GM19463 (cell line): ENCODE measurements around the gene PPIAL4G.
"Not testable (repeated sequence)": the region's sequence is repeated elsewhere in the genome, so short reads cannot be mapped to it uniquely, and the experiment has no call there.

ENCODE experiments used
- ATAC-seq: cut with Tn5 transposase; IDR thresholded peaks from one replicate; pipeline ENCODE4 v1.9.1; 2021; ENCODE audit warnings: mild to moderate bottlenecking, moderate library complexity; ENCODE audit not compliant: unreplicated experiment

Gene PPIAL4G

GRCh38 chr1:148483029-148483428 lies at the start of gene PPIAL4G:
PPIAL4G (minus strand) TSS chr1:148483302; CDS start chr1:148483252, 50 bp downstream.
- ATAC-seq: not testable (repeated sequence)

GRCh38 chr1:148532158-148532557 lies 49.1 kb upstream of the PPIAL4G start:
- ATAC-seq: not testable (repeated sequence)

- ATAC-seq: not testable (repeated sequence)
Observed at GRCh38 chr1:148529101-148529567, 46.0 kb upstream of the PPIAL4G start.

- not testable (repeated sequence) for ATAC-seq
Observed at GRCh38 chr1:148528591-148528990, 45.5 kb upstream of the PPIAL4G start.

GRCh38 chr1:148526587-148526986 lies 43.5 kb upstream of the PPIAL4G start:
- not testable (repeated sequence) for ATAC-seq

GRCh38 chr1:148523205-148524144 lies 40.4 kb upstream of the PPIAL4G start:
- ATAC-seq: peak; percentile 3

GRCh38 chr1:148522561-148523204 lies 39.6 kb upstream of the PPIAL4G start:
- peak; percentile 71 for ATAC-seq

GRCh38 chr1:148522072-148522471 lies 39.0 kb upstream of the PPIAL4G start:
- ATAC-seq: peak; percentile 49

GRCh38 chr1:148514310-148514709 lies 31.2 kb upstream of the PPIAL4G start:
- ATAC-seq: not testable (repeated sequence)

GRCh38 chr1:148512571-148513184 lies 29.6 kb upstream of the PPIAL4G start:
- ATAC-seq: not testable (repeated sequence)

- ATAC-seq: not testable (repeated sequence)
Observed at GRCh38 chr1:148493933-148494332, 10.8 kb upstream of the PPIAL4G start.

- ATAC-seq: not testable (repeated sequence)
Observed at GRCh38 chr1:148481134-148481533, 2.0 kb downstream of the PPIAL4G start.

GRCh38 chr1:148459694-148460093 lies 23.4 kb downstream of the PPIAL4G start:
- not testable (repeated sequence) for ATAC-seq

GRCh38 chr1:148458901-148459581 lies 24.1 kb downstream of the PPIAL4G start:
- not testable (repeated sequence) for ATAC-seq

GRCh38 chr1:148458398-148458797 lies 24.7 kb downstream of the PPIAL4G start:
- ATAC-seq: not testable (repeated sequence)

- ATAC-seq: not testable (repeated sequence)
Observed at GRCh38 chr1:148452845-148453244, 30.3 kb downstream of the PPIAL4G start.

- ATAC-seq: not testable (repeated sequence)
Observed at GRCh38 chr1:148439654-148440325, 43.3 kb downstream of the PPIAL4G start.

GRCh38 chr1:148435406-148435805 lies 47.7 kb downstream of the PPIAL4G start:
- no peak for ATAC-seq

- no peak for ATAC-seq
Observed at GRCh38 chr1:148434832-148435231, 48.3 kb downstream of the PPIAL4G start.

- not testable (repeated sequence) for ATAC-seq
Observed at GRCh38 chr1:148432916-148433317, 50.2 kb downstream of the PPIAL4G start.
